Ascending aorta (tissue), 2 donors: Measurements from ENCODE around the gene OR2A14. TPM values are rescaled to one million over a fixed set of nuclear protein-coding genes. Genes with fewer than 3 reads are reported as not detected.

Experiments
- DNase-seq, 2 donors: peaks; one replicate each; pipeline ENCODE4 v3.0.0-alpha.2; 2019; ENCODE audit warnings: low spot score in 2 of 2
- H3K27ac ChIP-seq, 2 donors: fragments of 200-600 bp; sonication (generic); one replicate each; pipeline ENCODE4 v1.5.1; 2016 to 2017; ENCODE audit warnings: mild to moderate bottlenecking in 1 of 2
- H3K27me3 ChIP-seq: fragments of 200-600 bp; sonication (generic); one replicate; pipeline ENCODE4 v1.5.1; 2017
- H3K36me3 ChIP-seq, 2 donors: fragments of 200-600 bp; sonication (generic); one replicate each; pipeline ENCODE4 v1.5.1; 2016
- H3K4me1 ChIP-seq, 2 donors: fragments of 200-600 bp; sonication (generic); one replicate each; pipeline ENCODE4 v1.5.1; 2016 to 2017; ENCODE audit warnings: mild to moderate bottlenecking in 1 of 2
- H3K4me3 ChIP-seq, 2 donors: fragments of 200-600 bp; sonication (generic); one replicate each; pipeline ENCODE4 v1.5.1; 2016 to 2017; ENCODE audit warnings: mild to moderate bottlenecking in 1 of 2
- H3K9me3 ChIP-seq, 2 donors: fragments of 200-600 bp; sonication (generic); one replicate each; pipeline ENCODE4 v1.5.1; 2016
- intact Hi-C: fragments of 100-400 bp; cut with DNase I; formaldehyde crosslinking; loops from one replicate; pipeline ENCODE4 v1.15.1; 2023
- total RNA-seq: library from RNA; depleted of rRNA; stranded (reverse); fragments of >200 nt; gene quantifications from one replicate; pipeline ENCODE4 v1.1.0, GENCODE V29; 2016
- TF ChIP-seq, protein P1 (sequence below), 3 experiments: fragments of 200-600 bp in 2 of 3; fragments of 450-650 bp in 1 of 3; sonication (generic) in 2 of 3; IDR thresholded peaks; one replicate each; pipeline ENCODE4 v1.5.1; 2016 to 2019; ENCODE audit warnings: antibody characterized with exemption in 3 of 3, mild to moderate bottlenecking in 1 of 3, moderate library complexity in 1 of 3

Gene OR2A14
- total RNA-seq, 1 donor from 2014 or later, result not detected

DNA sequence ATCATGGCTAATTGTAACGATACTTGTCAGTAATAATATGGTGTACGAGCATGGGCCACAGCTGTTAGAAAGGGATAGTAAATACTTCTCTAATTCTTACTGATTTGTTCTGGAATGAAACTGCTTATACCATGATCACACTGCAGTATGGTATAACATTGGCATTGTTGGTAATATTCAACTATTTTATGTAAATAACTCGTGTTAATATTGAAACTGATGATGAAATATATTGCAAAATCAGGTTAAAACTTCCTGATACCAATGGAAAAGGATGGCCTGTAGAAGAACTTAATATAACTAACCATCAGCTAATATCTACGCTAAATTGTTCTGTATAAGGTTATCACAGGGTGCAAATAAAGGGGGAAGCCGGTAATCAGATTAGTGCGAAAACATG lies 10.3 kb downstream of the OR2A14 start:
- no peaks in the 10 kb centered on the region for H3K27me3 ChIP-seq
- H3K4me3 ChIP-seq, result no peak overlapping the region
- intact Hi-C loops, result no loop called here

DNA sequence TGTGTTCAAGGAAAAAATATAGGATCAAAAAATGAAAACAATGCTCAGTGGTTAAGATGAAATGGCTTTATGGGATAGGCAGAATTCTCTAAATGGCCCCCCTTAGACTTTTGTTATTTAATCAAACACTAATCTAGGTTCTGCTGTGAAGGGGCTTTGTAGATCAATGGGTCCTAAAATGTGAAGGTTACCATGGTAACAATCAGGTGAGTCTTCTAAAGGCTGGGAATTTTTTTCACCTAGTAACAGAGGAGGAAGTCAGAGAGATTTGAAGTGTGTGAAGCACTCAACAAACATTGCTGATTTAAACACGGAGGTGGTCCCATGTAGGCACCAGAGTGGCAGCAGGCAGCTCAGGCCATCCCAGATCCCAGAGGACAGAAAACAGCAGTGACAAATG lies 11.1 kb downstream of the OR2A14 start:
- no peak for DNase-seq
- Histone ChIP-seq H3K9me3 (no peaks in the 10 kb centered on the region), H3K27ac (no peak overlapping the region), H3K36me3 (no peaks in the 10 kb centered on the region), H3K27me3 (no peaks in the 10 kb centered on the region), H3K4me3 (no peak overlapping the region), H3K4me1 (no peaks in the 10 kb centered on the region)
- TF ChIP-seq, protein P1, sequence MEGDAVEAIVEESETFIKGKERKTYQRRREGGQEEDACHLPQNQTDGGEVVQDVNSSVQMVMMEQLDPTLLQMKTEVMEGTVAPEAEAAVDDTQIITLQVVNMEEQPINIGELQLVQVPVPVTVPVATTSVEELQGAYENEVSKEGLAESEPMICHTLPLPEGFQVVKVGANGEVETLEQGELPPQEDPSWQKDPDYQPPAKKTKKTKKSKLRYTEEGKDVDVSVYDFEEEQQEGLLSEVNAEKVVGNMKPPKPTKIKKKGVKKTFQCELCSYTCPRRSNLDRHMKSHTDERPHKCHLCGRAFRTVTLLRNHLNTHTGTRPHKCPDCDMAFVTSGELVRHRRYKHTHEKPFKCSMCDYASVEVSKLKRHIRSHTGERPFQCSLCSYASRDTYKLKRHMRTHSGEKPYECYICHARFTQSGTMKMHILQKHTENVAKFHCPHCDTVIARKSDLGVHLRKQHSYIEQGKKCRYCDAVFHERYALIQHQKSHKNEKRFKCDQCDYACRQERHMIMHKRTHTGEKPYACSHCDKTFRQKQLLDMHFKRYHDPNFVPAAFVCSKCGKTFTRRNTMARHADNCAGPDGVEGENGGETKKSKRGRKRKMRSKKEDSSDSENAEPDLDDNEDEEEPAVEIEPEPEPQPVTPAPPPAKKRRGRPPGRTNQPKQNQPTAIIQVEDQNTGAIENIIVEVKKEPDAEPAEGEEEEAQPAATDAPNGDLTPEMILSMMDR (IDR thresholded peaks at IDR 0.05), result no peak
- intact Hi-C loops, result no loop called here

More for the DNA sequence above, 10.3 kb downstream of the OR2A14 start:
- H3K27ac ChIP-seq, result no peak overlapping the region
- no peak for DNase-seq
- no peaks in the 10 kb centered on the region for H3K4me1 ChIP-seq
- no peaks in the 10 kb centered on the region for H3K36me3 ChIP-seq
- TF ChIP-seq, protein P1 (IDR thresholded peaks at IDR 0.05), result no peak
- no peaks in the 10 kb centered on the region for H3K9me3 ChIP-seq

DNA sequence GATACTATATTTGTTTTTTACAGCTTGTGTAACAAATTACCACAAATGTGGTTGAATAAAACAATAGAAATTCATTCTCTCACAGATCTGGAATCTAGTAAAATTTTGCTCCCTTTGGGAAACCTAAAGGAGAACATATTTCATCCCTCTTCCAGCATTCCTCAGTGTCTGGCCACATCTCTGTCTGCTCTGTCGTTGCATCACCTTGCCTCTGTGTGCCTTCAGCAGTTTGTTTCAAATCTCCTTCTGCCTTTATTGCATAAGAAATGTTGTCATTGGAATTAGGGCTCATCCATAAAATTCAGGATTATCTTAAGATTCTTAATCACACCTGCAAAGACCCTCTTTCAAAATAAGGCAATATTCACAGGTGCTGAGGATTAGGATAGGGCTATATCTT lies 14.5 kb downstream of the OR2A14 start:
- H3K36me3 ChIP-seq, result no peaks in the 10 kb centered on the region
- H3K4me3 ChIP-seq, result no peak overlapping the region
- intact Hi-C loops, result no loop called here
- no peaks in the 10 kb centered on the region for H3K9me3 ChIP-seq
- TF ChIP-seq, protein P1 (IDR thresholded peaks at IDR 0.05), result no peak
- no peaks in the 10 kb centered on the region for H3K27me3 ChIP-seq
- H3K27ac ChIP-seq, result no peak overlapping the region
- no peak for DNase-seq
- H3K4me1 ChIP-seq, result no peaks in the 10 kb centered on the region

DNA sequence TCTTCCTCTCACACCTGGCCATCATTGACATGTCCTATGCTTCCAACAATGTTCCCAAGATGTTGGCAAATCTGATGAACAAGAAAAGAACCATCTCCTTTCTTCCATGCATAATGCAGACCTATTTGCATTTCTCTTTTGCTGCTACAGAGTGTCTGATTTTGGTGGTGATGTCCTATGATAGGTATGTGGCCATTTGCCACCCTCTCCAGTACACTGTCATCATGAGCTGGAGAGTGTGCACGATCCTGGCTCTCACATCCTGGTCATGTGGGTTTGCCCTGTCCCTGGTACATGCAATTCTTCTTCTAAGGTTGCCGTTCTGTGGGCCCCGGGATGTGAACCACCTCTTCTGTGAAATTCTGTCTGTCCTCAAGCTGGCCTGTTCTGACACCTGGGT lies 19.2 kb downstream of the OR2A14 start:
- Histone ChIP-seq H3K27ac (no peak overlapping the region), H3K36me3 (no peaks in the 10 kb centered on the region), H3K9me3 (no peaks in the 10 kb centered on the region), H3K4me3 (no peak overlapping the region), H3K27me3 (no peaks in the 10 kb centered on the region), H3K4me1 (no peaks in the 10 kb centered on the region)
- no peak for DNase-seq
- intact Hi-C loops, result no loop called here
- TF ChIP-seq, protein P1 (IDR thresholded peaks at IDR 0.05), result no peak

DNA sequence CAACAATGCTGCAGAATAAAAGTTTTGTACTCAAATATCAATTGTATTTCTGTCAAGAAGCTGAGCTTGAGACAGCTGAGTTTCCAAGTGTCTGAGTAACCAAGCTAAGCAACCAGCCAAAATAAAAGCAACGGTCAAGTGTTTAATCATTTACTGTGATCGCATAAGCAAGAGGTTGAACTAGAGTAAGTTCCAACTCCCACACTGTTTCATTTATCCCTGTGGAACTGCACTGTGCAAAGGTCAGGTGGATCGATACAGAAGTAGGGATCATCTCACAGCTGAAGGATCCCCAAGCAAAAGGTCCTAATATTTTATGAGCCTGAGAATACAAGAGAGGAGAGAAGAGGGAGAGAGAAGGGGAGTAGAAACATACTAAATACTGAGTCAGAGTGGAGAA lies 21.4 kb downstream of the OR2A14 start:
- no peaks in the 10 kb centered on the region for H3K4me1 ChIP-seq
- intact Hi-C loops, result no loop called here
- no peak for DNase-seq
- H3K36me3 ChIP-seq, result no peaks in the 10 kb centered on the region
- H3K27ac ChIP-seq, result no peak overlapping the region
- no peaks in the 10 kb centered on the region for H3K27me3 ChIP-seq
- no peak overlapping the region for H3K4me3 ChIP-seq
- H3K9me3 ChIP-seq, result peaks cover 6 to 13% of the 10 kb centered on the region in 2 donors
- TF ChIP-seq, protein P1 (IDR thresholded peaks at IDR 0.05), result no peak

DNA sequence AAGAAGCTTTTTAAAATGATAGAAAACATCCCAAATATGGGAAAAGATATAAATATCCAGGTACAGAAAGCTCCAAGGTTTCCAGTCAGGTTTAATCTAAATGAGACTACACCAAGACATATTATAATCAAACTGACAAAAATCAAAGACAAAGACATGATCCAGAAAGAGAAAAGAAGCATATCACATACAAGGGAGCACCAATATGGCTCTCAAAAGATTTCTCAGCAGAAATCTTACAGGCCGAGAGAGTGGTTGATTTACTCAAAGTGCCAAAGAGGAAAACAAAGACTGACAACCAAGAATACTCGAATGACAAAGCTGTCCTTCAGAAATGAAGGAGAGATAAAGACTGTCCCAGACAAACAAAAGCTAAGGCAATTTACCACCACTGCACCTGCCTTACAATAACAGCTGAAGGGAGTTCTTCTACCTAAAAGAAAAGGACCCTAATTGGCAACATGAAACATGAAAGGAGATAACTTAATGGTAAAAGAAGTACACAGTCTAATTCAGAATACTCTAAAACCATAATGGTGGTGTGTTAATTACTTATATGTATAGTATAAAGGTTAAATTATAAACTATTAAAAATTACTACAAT lies 25.4 kb downstream of the OR2A14 start:
- peaks cover 6 to 21% of the 10 kb centered on the region in 2 donors for H3K9me3 ChIP-seq
- no peaks in the 10 kb centered on the region for H3K27me3 ChIP-seq
- no peak for DNase-seq
- H3K4me1 ChIP-seq, result no peaks in the 10 kb centered on the region
- intact Hi-C loops, result no loop called here
- no peak overlapping the region for H3K4me3 ChIP-seq
- H3K27ac ChIP-seq, result no peak overlapping the region
- TF ChIP-seq, protein P1 (IDR thresholded peaks at IDR 0.05), result no peak
- no peaks in the 10 kb centered on the region for H3K36me3 ChIP-seq
